Measurements from ENCODE around the gene FAM221B. TPM values are rescaled to one million over a fixed set of nuclear protein-coding genes. Genes with fewer than 3 reads are reported as not detected.

FAM221B gene, protein sequence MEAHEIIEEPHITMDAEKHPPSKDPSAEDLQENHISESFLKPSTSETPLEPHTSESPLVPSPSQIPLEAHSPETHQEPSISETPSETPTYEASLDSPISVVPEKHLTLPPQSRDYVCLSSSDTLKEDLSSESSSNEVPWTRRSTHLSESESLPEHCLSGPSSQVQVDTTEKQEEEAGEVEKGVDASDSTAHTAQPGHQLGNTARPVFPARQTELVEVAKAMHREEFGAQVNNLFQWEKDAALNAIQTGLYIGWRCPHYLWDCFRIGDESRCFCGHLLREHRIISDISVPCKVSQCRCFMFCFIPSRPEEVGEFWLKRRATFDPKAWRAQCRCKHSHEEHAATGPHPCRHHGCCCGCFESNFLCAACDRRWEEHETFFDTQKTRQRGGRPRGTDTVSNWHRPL
- polyA plus RNA-seq (2013), result 0.03 TPM

DNA sequence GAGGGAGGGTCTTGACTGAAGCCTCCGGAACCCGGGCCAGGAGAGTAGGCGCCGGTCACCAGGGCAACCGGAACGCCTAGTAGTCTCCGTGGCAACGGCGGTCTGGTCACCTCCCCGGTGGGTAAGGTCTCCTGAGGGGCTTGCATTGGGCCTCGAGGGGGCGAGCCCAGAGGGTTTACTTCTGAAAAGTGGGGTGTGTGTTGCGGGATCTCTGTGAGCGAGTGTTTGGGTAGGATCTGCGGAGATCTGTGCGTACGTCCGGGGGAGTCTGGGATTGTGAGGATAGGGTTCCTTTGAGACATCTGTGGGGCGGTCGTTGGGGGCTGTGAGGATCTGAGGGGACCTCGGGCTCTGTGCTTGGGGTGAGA lies at the start of gene FAM221B:
Gene FAM221B, minus strand, starts transcription at position 17 of the 368 bp plus-strand sequence. CDS start 2,571 bp downstream, outside the sequence.
- DNase-seq, result no peak
- peak within 1 kb of the TSS; percentile 48 to 84 (median 75) for H3K4me3 ChIP-seq (ENCODE audit: control insufficient read depth in 1 of 7, extremely low read depth in 1 of 7, insufficient read depth in 4 of 7, low read depth in 2 of 7, low read length in 6 of 7)
- WGBS (ENCODE audit: insufficient coverage), result 0% methylated on average over 17 of the region's 21 CpGs

DNA sequence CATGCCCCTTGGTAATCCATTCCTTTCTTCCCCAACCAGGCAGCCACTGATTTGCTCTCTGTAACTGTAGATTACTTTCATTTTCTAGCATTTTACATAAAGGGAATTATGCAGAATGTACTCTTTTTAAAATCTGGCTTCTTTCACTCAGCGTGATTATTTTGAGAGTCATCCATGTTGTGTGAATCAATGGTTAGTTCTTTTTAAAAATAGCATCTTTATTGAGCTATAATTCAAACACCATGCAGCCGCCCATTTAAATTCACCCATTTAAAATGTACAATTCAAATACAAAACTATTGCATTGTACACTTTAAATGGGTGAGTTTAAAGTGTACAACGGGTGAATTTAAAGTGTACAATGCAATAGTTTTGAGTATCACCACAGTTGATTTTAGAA lies 44.0 kb upstream of the FAM221B start:
- no CpG with 5 or more reads among the region's 3 CpGs for WGBS (ENCODE audit: insufficient coverage)
- ChIA-PET POLR2A (no interaction called here), CTCF (interaction anchor here (1.4 to 1.8 kb wide), 2 partner anchors 9 to 46 kb away, joined by 3 to 4 read pairs; no protein-coding TSS in a partner anchor)
- Histone ChIP-seq H3K27me3 (replicated peaks in 2 of 5; ENCODE audit: control insufficient read depth in 4 of 5, insufficient read depth in 5 of 5, low read length in 4 of 5) (peaks cover 0 to 13% (median 0%) of the 10 kb centered on the region in 5 experiments), H3K4me3 (ENCODE audit: control insufficient read depth in 1 of 7, extremely low read depth in 1 of 7, insufficient read depth in 4 of 7, low read depth in 2 of 7, low read length in 6 of 7) (no peak overlapping the region), H3K9me3 (ENCODE audit: control extremely low read depth in 1 of 5, control insufficient read depth in 4 of 5, insufficient read depth in 2 of 5, low read depth in 1 of 5, low read length in 4 of 5) (peaks cover 0 to 14% (median 4%) of the 10 kb centered on the region in 5 experiments), H3K4me1 (ENCODE audit: control extremely low read depth in 1 of 4, control insufficient read depth in 4 of 4, insufficient read depth in 4 of 4, low read length in 3 of 4) (no peaks in the 10 kb centered on the region), H3K27ac (ENCODE audit: insufficient read depth in 1 of 2, low read depth in 1 of 2, low read length in 2 of 2, poor library complexity in 1 of 2, severe bottlenecking in 2 of 2) (no peak overlapping the region), H3K36me3 (ENCODE audit: control insufficient read depth in 4 of 4, insufficient read depth in 4 of 4, low read length in 3 of 4) (no peaks in the 10 kb centered on the region)
- DNase-seq, result no peak

More for the DNA sequence above, at the start of gene FAM221B:
- CTCF ChIA-PET, result interaction anchor here (1.0 to 6.1 kb wide), 8 partner anchors 9 to 96 kb away, joined by 3 to 45 read pairs (median 4); partner anchors contain the start of gene CREB3
- POLR2A ChIA-PET, result no interaction called here
- H3K36me3 ChIP-seq (ENCODE audit: control insufficient read depth in 4 of 4, insufficient read depth in 4 of 4, low read length in 3 of 4), result no peaks in the 10 kb centered on the region
- peaks cover 0 to 21% (median 19%) of the 10 kb centered on the region in 4 experiments for H3K4me1 ChIP-seq (ENCODE audit: control extremely low read depth in 1 of 4, control insufficient read depth in 4 of 4, insufficient read depth in 4 of 4, low read length in 3 of 4)
- H3K27me3 ChIP-seq (replicated peaks in 2 of 5; ENCODE audit: control insufficient read depth in 4 of 5, insufficient read depth in 5 of 5, low read length in 4 of 5), result peaks cover 0 to 6% (median 3%) of the 10 kb centered on the region in 5 experiments
- peak within 1 kb of the TSS in 1 of 2 experiments; percentile 67 for H3K27ac ChIP-seq (ENCODE audit: insufficient read depth in 1 of 2, low read depth in 1 of 2, low read length in 2 of 2, poor library complexity in 1 of 2, severe bottlenecking in 2 of 2)
- no peaks in the 10 kb centered on the region for H3K9me3 ChIP-seq (ENCODE audit: control extremely low read depth in 1 of 5, control insufficient read depth in 4 of 5, insufficient read depth in 2 of 5, low read depth in 1 of 5, low read length in 4 of 5)

DNA sequence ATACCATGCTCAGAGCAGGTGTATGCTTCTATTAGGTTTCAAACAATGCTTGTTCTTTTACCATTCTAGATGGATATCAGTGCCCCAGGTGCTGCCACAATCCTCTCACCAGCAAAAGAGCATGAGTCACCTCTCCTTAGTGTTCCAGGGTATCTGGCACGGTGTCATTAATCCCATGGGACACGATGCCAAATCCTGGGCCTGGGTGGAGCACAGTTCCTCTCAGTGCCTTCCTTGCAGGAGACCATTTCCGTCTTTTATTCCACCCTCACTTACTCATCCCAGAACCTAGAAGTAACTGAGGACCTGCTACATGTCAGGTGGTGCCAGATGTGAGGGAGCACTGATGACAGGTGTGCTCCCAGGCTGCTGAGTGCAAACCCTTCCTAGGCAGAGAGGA lies 43.0 kb upstream of the FAM221B start:
- CTCF ChIA-PET, result interaction anchor here (1.1 to 1.8 kb wide), 4 partner anchors 9 to 82 kb away, joined by 3 to 5 read pairs (median 4); no protein-coding TSS in a partner anchor
- peaks cover 0 to 5% (median 2%) of the 10 kb centered on the region in 5 experiments for H3K9me3 ChIP-seq (ENCODE audit: control extremely low read depth in 1 of 5, control insufficient read depth in 4 of 5, insufficient read depth in 2 of 5, low read depth in 1 of 5, low read length in 4 of 5)
- no peaks in the 10 kb centered on the region for H3K36me3 ChIP-seq (ENCODE audit: control insufficient read depth in 4 of 4, insufficient read depth in 4 of 4, low read length in 3 of 4)
- 86% methylated on average over 2 of the region's 3 CpGs for WGBS (ENCODE audit: insufficient coverage)
- H3K4me1 ChIP-seq (ENCODE audit: control extremely low read depth in 1 of 4, control insufficient read depth in 4 of 4, insufficient read depth in 4 of 4, low read length in 3 of 4), result no peaks in the 10 kb centered on the region
- peaks cover 0 to 13% (median 0%) of the 10 kb centered on the region in 5 experiments for H3K27me3 ChIP-seq (replicated peaks in 2 of 5; ENCODE audit: control insufficient read depth in 4 of 5, insufficient read depth in 5 of 5, low read length in 4 of 5)
- H3K27ac ChIP-seq (ENCODE audit: insufficient read depth in 1 of 2, low read depth in 1 of 2, low read length in 2 of 2, poor library complexity in 1 of 2, severe bottlenecking in 2 of 2), result no peak overlapping the region
- DNase-seq, result no peak
- H3K4me3 ChIP-seq (ENCODE audit: control insufficient read depth in 1 of 7, extremely low read depth in 1 of 7, insufficient read depth in 4 of 7, low read depth in 2 of 7, low read length in 6 of 7), result no peak overlapping the region
- POLR2A ChIA-PET, result interaction anchor here (0.5 kb wide), 1 partner anchor 18 kb away, joined by 3 read pairs; no protein-coding TSS in a partner anchor

DNA sequence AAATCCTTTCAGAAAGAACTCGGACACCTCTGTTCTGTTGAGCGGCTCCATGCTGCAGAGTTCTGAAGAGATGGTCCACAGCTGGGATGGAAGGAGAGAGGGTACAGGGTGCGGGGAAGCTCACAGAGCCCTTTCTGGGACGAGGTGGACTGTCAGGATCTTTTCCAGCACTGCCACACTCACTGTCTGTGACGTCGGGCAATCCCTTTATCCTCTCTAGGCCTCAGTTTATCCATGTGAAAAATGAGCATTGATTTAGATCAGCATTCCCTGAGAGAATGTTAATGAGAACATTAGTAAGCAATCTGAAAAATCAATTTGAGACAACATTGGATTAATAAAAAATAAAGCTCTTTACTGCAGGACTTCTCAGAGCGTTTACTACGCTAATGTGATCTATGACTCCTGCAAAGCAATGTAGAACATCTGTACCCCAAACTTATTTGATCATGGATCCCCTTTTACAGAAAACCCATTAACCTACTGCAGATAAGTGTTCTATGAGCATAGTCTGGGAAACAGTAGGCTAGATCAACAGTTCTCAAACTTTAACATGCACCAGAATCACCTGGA lies 41.9 kb upstream of the FAM221B start, which contains the start of gene OR13J1:
Gene OR13J1, minus strand, starts transcription at position 51 of the 573 bp plus-strand sequence. Its CDS starts 0 bp downstream, at position 51.
- WGBS (ENCODE audit: insufficient coverage), result 93% methylated on average over 7 of the region's 8 CpGs
- no peak within 1 kb of the TSS for H3K4me3 ChIP-seq (ENCODE audit: control insufficient read depth in 1 of 7, extremely low read depth in 1 of 7, insufficient read depth in 4 of 7, low read depth in 2 of 7, low read length in 6 of 7)
- ChIA-PET CTCF (interaction anchor here (1.1 to 1.5 kb wide), 3 partner anchors 10 to 81 kb away, joined by 3 to 5 read pairs (median 4); no protein-coding TSS in a partner anchor), POLR2A (no interaction called here)
- no peak for DNase-seq
- H3K9me3 ChIP-seq (ENCODE audit: control extremely low read depth in 1 of 5, control insufficient read depth in 4 of 5, insufficient read depth in 2 of 5, low read depth in 1 of 5, low read length in 4 of 5), result peaks cover 0 to 3% (median under 1%) of the 10 kb centered on the region in 5 experiments
- no peaks in the 10 kb centered on the region for H3K4me1 ChIP-seq (ENCODE audit: control extremely low read depth in 1 of 4, control insufficient read depth in 4 of 4, insufficient read depth in 4 of 4, low read length in 3 of 4)
- H3K27me3 ChIP-seq (replicated peaks in 2 of 5; ENCODE audit: control insufficient read depth in 4 of 5, insufficient read depth in 5 of 5, low read length in 4 of 5), result peaks cover 0 to 13% (median 0%) of the 10 kb centered on the region in 5 experiments
- no peak within 1 kb of the TSS for H3K27ac ChIP-seq (ENCODE audit: insufficient read depth in 1 of 2, low read depth in 1 of 2, low read length in 2 of 2, poor library complexity in 1 of 2, severe bottlenecking in 2 of 2)
- H3K36me3 ChIP-seq (ENCODE audit: control insufficient read depth in 4 of 4, insufficient read depth in 4 of 4, low read length in 3 of 4), result no peaks in the 10 kb centered on the region

DNA sequence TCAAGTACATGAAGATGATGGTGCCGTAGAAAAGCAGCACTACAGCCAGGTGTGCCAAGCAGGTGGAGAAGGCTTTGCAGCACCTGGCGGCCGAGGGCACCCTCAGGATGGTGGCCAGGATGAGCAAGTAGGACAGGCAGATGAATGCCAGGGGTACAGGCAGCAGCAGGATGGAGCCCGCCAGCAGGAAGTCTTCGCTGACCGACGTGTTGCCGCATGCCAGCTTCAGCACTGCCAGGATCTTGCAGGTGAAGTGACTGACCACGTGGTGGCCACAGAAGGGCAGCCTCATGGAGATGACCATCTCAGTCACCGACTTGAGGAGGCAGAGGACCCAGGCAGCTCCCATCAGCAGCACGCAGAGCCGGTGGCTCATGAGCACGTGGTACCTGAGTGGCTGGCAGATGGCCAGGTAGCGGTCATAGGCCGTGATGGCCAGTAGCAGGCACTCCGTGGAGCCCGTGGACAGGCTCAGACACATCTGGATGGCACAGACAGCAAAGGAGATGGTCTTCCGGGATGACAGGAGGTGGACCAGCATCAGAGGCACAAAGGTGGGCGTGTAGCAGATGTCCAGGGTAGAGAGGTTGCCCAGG lies 41.2 kb upstream of the FAM221B start:
- Histone ChIP-seq H3K4me3 (ENCODE audit: control insufficient read depth in 1 of 7, extremely low read depth in 1 of 7, insufficient read depth in 4 of 7, low read depth in 2 of 7, low read length in 6 of 7) (no peak overlapping the region), H3K36me3 (ENCODE audit: control insufficient read depth in 4 of 4, insufficient read depth in 4 of 4, low read length in 3 of 4) (no peaks in the 10 kb centered on the region), H3K9me3 (ENCODE audit: control extremely low read depth in 1 of 5, control insufficient read depth in 4 of 5, insufficient read depth in 2 of 5, low read depth in 1 of 5, low read length in 4 of 5) (no peaks in the 10 kb centered on the region), H3K4me1 (ENCODE audit: control extremely low read depth in 1 of 4, control insufficient read depth in 4 of 4, insufficient read depth in 4 of 4, low read length in 3 of 4) (no peaks in the 10 kb centered on the region), H3K27me3 (replicated peaks in 2 of 5; ENCODE audit: control insufficient read depth in 4 of 5, insufficient read depth in 5 of 5, low read length in 4 of 5) (peaks cover 0 to 18% (median 0%) of the 10 kb centered on the region in 5 experiments), H3K27ac (ENCODE audit: insufficient read depth in 1 of 2, low read depth in 1 of 2, low read length in 2 of 2, poor library complexity in 1 of 2, severe bottlenecking in 2 of 2) (no peak overlapping the region)
- ChIA-PET CTCF (no interaction called here), POLR2A (no interaction called here)
- DNase-seq, result no peak
- WGBS (ENCODE audit: insufficient coverage), result 93% methylated on average over 19 of the region's 19 CpGs

DNA sequence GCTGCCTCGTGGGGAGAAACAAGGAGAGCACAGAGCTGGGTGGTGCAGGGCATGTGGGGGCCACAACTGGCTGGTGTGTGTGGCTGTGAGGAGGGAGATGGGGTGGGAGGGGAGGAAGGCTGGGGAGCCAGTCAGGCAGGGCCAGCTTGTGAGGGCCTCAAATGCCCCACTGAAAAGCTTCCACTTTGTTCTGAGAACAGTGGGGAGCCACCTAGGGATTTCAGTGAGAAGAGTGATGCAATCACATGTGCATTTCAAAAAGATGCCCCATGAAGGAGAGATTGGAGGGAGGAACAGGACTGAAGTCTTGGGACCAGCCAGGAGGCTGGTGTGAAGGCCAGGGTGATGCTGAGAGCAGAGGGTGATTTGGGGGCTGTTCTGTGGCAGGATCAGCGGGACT lies 40.4 kb upstream of the FAM221B start:
- 77% methylated on average over 2 of the region's 2 CpGs for WGBS (ENCODE audit: insufficient coverage)
- Histone ChIP-seq H3K27ac (ENCODE audit: insufficient read depth in 1 of 2, low read depth in 1 of 2, low read length in 2 of 2, poor library complexity in 1 of 2, severe bottlenecking in 2 of 2) (no peak overlapping the region), H3K36me3 (ENCODE audit: control insufficient read depth in 4 of 4, insufficient read depth in 4 of 4, low read length in 3 of 4) (no peaks in the 10 kb centered on the region), H3K4me3 (ENCODE audit: control insufficient read depth in 1 of 7, extremely low read depth in 1 of 7, insufficient read depth in 4 of 7, low read depth in 2 of 7, low read length in 6 of 7) (no peak overlapping the region), H3K4me1 (ENCODE audit: control extremely low read depth in 1 of 4, control insufficient read depth in 4 of 4, insufficient read depth in 4 of 4, low read length in 3 of 4) (no peaks in the 10 kb centered on the region), H3K9me3 (ENCODE audit: control extremely low read depth in 1 of 5, control insufficient read depth in 4 of 5, insufficient read depth in 2 of 5, low read depth in 1 of 5, low read length in 4 of 5) (no peaks in the 10 kb centered on the region), H3K27me3 (replicated peaks in 2 of 5; ENCODE audit: control insufficient read depth in 4 of 5, insufficient read depth in 5 of 5, low read length in 4 of 5) (peaks cover 0 to 25% (median 0%) of the 10 kb centered on the region in 5 experiments)
- POLR2A ChIA-PET, result no interaction called here
- CTCF ChIA-PET, result interaction anchor here (1.0 to 1.6 kb wide), 2 partner anchors 12 to 34 kb away, joined by 4 to 6 read pairs; no protein-coding TSS in a partner anchor
- DNase-seq, result no peak
